ACHN (cell line): ENCODE results near the gene GRIN2C.
A peak's percentile ranks its signal among the peaks of the same experiment; 100 is the strongest.

Experiments
- DNase-seq: peaks from one replicate; pipeline ENCODE4 v3.0.0-alpha.2; 2015
- in situ Hi-C: cut with HindIII; loops from 2 replicates; pipeline ENCODE4 v1.10.0; 2017; ENCODE audit warnings: low sequenced_read_pairs, low pct_ligation_motif_present, low pct_unique_long_range_greater_than_20kb

Gene GRIN2C

DNA sequence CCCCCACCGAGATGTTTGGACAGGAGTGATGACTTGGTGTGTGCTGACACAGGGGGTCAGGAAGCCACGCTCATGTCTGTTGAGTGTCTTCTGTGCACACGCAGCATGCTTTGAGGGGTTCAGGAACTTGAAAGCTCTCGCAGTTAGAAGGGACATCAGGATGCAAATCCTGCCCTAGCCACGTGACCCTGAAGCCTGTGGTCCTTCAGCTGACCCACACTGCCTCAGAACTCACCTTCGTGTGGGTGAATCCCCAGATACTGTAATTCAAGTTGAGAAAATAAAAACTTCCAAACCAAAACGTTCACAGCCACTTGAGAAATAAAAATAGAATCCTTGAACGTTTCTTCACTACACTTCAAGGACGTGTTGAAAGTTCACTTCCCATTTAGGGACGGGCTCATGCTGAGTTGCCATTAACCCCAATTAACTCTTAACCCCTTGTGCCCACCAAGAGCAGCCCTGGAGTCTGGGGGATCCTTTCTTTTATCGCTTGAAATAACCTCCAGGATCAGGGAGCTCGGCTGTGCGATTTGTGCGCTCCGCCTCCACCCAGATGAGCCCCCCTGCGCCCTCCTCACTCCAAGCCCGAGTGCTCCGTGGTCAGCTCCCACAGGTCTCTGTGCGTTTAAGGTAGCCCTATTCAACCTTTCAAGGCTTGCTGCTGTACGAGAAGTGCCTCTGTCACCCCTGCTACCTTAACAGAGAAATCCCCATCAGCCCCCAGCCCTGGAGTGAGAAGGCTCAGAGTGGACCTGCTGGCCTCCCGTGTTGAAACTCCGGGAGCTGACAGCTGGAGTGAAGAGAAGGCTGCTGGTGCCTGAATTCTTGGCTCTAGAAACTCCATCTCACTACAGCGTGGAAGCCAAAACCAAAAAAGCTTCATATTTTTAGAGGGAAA lies 47.3 kb downstream of the GRIN2C start:
- no peak for DNase-seq
- in situ Hi-C loops: no loop called here

GRCh38 chr17:74810699-74811485 lies 48.8 kb downstream of the GRIN2C start:
- in situ Hi-C loops: no loop called here
- peak; percentile 29 for DNase-seq

GRCh38 chr17:74808714-74809430 lies 50.8 kb downstream of the GRIN2C start:
- in situ Hi-C loops: no loop called here
- DNase-seq: no peak

GRCh38 chr17:74807925-74808324 lies 51.8 kb downstream of the GRIN2C start:
- in situ Hi-C loops: no loop called here
- DNase-seq: no peak

- in situ Hi-C loops: no loop called here
Observed at GRCh38 chr17:74807441-74807840, 52.2 kb downstream of the GRIN2C start.

GRCh38 chr17:74806334-74806733 lies 53.4 kb downstream of the GRIN2C start:
- in situ Hi-C loops: no loop called here
- DNase-seq: no peak

More at GRCh38 chr17:74807441-74807840, 52.2 kb downstream of the GRIN2C start:
- DNase-seq: no peak

GRCh38 chr17:74805591-74805991 lies 54.1 kb downstream of the GRIN2C start:
- no peak for DNase-seq
- in situ Hi-C loops: no loop called here

GRCh38 chr17:74804683-74805082 lies 55.0 kb downstream of the GRIN2C start:
- in situ Hi-C loops: no loop called here
- DNase-seq: no peak

- in situ Hi-C loops: no loop called here
- no peak for DNase-seq
Observed at GRCh38 chr17:74803971-74804370, 55.7 kb downstream of the GRIN2C start.

- in situ Hi-C loops: no loop called here
- no peak for DNase-seq
Observed at GRCh38 chr17:74803388-74803930, 56.2 kb downstream of the GRIN2C start.

- in situ Hi-C loops: no loop called here
- DNase-seq: no peak
Observed at GRCh38 chr17:74801896-74802295, 57.8 kb downstream of the GRIN2C start.

GRCh38 chr17:74800531-74800930 lies 59.2 kb downstream of the GRIN2C start:
- in situ Hi-C loops: no loop called here
- no peak for DNase-seq

GRCh38 chr17:74799097-74799496 lies 60.6 kb downstream of the GRIN2C start:
- in situ Hi-C loops: no loop called here

DNA sequence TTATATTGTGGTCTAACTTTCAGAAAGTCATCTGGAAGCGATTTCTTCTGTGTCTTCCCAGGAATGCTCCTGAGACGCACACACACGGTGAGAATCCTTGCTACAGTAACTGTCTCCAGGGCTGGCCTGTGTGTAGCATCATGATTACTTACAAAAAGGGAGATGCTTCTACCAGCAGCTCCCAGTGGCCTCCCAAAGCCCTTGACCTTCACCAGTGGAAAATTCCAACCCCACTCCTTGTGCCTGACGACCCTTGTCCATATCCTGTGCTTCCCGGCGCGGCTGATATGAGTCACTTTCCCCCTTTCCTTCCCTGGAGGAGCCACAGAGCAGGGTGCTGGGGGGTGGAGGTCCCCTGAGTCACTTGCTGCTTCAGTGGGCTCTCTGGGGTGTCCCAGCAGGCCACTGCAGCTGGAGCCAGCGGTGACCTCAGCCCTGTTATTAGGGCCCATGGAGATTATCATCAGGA lies 61.4 kb downstream of the GRIN2C start:
- in situ Hi-C loops: no loop called here
- peak; percentile 85 for DNase-seq

More at GRCh38 chr17:74799097-74799496, 60.6 kb downstream of the GRIN2C start:
- DNase-seq: no peak

GRCh38 chr17:74797824-74798223 lies 61.9 kb downstream of the GRIN2C start:
- DNase-seq: no peak
- in situ Hi-C loops: no loop called here

- no peak for DNase-seq
- in situ Hi-C loops: no loop called here
Observed at GRCh38 chr17:74796866-74797265, 62.8 kb downstream of the GRIN2C start.

GRCh38 chr17:74796211-74796610 lies 63.5 kb downstream of the GRIN2C start:
- DNase-seq: no peak
- in situ Hi-C loops: no loop called here

- no peak for DNase-seq
- in situ Hi-C loops: no loop called here
Observed at GRCh38 chr17:74795327-74796020, 64.2 kb downstream of the GRIN2C start.
